Measurements from ENCODE around the gene GOLGA5. TPM values are rescaled to one million over a fixed set of nuclear protein-coding genes. Genes with fewer than 3 reads are reported as not detected.
A peak's percentile ranks its signal among the peaks of the same experiment; 100 is the strongest.
"Not testable (repeated sequence)": the region's sequence is repeated elsewhere in the genome, so short reads cannot be mapped to it uniquely, and the experiment has no call there.

Gene GOLGA5
- total RNA-seq, 2 donors from 2014 or later: 21.8 to 27.8 TPM

- 92 to 96% methylated on average over 5 of the region's 5 CpGs for WGBS, 2 donors
- Histone ChIP-seq H3K9me3 (no peaks in the 10 kb centered on the region), H3K36me3 (replicated peaks in 1 of 2; ENCODE audit: insufficient read depth in 1 of 2, low read depth in 2 of 2) (no peaks in the 10 kb centered on the region), H3K27me3 (no peaks in the 10 kb centered on the region), H3K4me1 (no peaks in the 10 kb centered on the region), H3K27ac (no peak overlapping the region), H3K4me3 (no peak overlapping the region)
- intact Hi-C loops (cut with DNase I): no loop called here
- ATAC-seq (no peak), DNase-seq (no peak)
- no peak for TF ChIP-seq CTCF (IDR thresholded peaks at IDR 0.05)
- TF ChIP-seq POLR2A (IDR thresholded peaks at IDR 0.05): no peak
These were observed 25.3 kb upstream of the GOLGA5 start for GRCh38 chr14:92768795-92769194.

GRCh38 chr14:92770484-92770883, 23.6 kb upstream of the GOLGA5 start:
- ATAC-seq: no peak
- Histone ChIP-seq H3K9me3 (no peaks in the 10 kb centered on the region), H3K27me3 (no peaks in the 10 kb centered on the region), H3K27ac (no peak overlapping the region), H3K4me1 (peaks cover 7% of the 10 kb centered on the region), H3K36me3 (replicated peaks in 1 of 2; ENCODE audit: insufficient read depth in 1 of 2, low read depth in 2 of 2) (no peaks in the 10 kb centered on the region), H3K4me3 (no peak overlapping the region)
- DNase-seq: no peak
- intact Hi-C loops (cut with DNase I): no loop called here
- TF ChIP-seq POLR2A (IDR thresholded peaks at IDR 0.05): no peak
- no peak for TF ChIP-seq CTCF (IDR thresholded peaks at IDR 0.05)
- WGBS, 2 donors: 82 to 94% methylated on average over 2 of the region's 2 CpGs

- Histone ChIP-seq H3K4me1 (peaks cover 7% of the 10 kb centered on the region), H3K27me3 (no peaks in the 10 kb centered on the region), H3K9me3 (no peaks in the 10 kb centered on the region), H3K36me3 (replicated peaks in 1 of 2; ENCODE audit: insufficient read depth in 1 of 2, low read depth in 2 of 2) (no peaks in the 10 kb centered on the region), H3K27ac (peak overlapping the region in 3 of 4 donors; percentile 17 to 58 (median 40)), H3K4me3 (no peak overlapping the region)
- TF ChIP-seq CTCF (IDR thresholded peaks at IDR 0.05) (no peak), POLR2A (IDR thresholded peaks at IDR 0.05) (no peak)
- ATAC-seq (no peak), DNase-seq (no peak)
- intact Hi-C loops (cut with DNase I): no loop called here
- 81 to 89% methylated on average over 8 of the region's 8 CpGs for WGBS, 2 donors
These were observed 19.5 kb upstream of the GOLGA5 start for GRCh38 chr14:92774572-92774971.

- ATAC-seq (peak; percentile 87), DNase-seq (peak in 3 of 4 donors; percentile 44 to 72 (median 44))
- H3K36me3 ChIP-seq (replicated peaks in 1 of 2; ENCODE audit: insufficient read depth in 1 of 2, low read depth in 2 of 2); H3K9me3 ChIP-seq; H3K4me1 ChIP-seq; H3K4me3 ChIP-seq; H3K27me3 ChIP-seq; intact Hi-C loops (cut with DNase I): not testable (repeated sequence)
- H3K27ac ChIP-seq: peak overlapping the region; percentile 17 to 58 (median 40)
- WGBS, 2 donors: 5 to 9% methylated on average over 2 of the region's 2 CpGs
These were observed 18.8 kb upstream of the GOLGA5 start for GRCh38 chr14:92775292-92775691.

GRCh38 chr14:92778868-92779565, 15.1 kb upstream of the GOLGA5 start:
- H3K27ac ChIP-seq; H3K27me3 ChIP-seq; H3K36me3 ChIP-seq (replicated peaks in 1 of 2; ENCODE audit: insufficient read depth in 1 of 2, low read depth in 2 of 2); ATAC-seq; H3K9me3 ChIP-seq; intact Hi-C loops (cut with DNase I); DNase-seq; H3K4me3 ChIP-seq; H3K4me1 ChIP-seq: not testable (repeated sequence)
- WGBS, 2 donors: 81 to 100% methylated on average over 2 to 3 of the region's 3 CpGs
